ENCODE results near the gene GSG1L2.

DNA sequence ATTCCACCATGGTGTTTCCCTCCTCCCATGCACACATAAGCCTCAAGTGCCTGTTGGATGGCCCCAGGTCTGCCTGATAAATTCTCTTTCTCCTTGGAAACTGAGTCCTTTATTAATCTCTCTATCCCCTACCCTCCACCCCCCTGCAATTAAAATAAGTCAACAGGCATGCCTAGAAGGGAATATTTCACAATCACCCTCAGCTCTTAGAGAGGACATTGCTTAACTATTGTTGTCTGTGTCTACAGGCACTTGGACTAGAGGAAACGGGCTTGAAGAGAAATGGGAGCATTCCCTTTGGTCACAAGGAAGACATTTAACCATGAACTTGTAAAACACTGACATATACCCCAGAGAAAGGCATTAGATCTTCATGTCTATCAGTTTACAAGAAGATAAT lies 43.7 kb upstream of the GSG1L2 start:
- TF ChIP-seq POLR2A (IDR thresholded peaks at IDR 0.05; ENCODE audit: low read length) (no peak), GATA1 (IDR thresholded peaks at IDR 0.05; ENCODE audit: low read depth, low read length) (no peak)

Measured in erythroblast (primary cell).